ENCODE results near the gene CCL26. TPM values are rescaled to one million over a fixed set of nuclear protein-coding genes. Genes with fewer than 3 reads are reported as not detected.
"Not testable (repeated sequence)": the region's sequence is repeated elsewhere in the genome, so short reads cannot be mapped to it uniquely, and the experiment has no call there.

The CCL26 gene
- total and polyA plus RNA-seq, 2 of the 13 experiments (the other 11 are each of a cell fraction or from before 2014, with no cell fraction given): 0.16 TPM; not detected in 1

DNA sequence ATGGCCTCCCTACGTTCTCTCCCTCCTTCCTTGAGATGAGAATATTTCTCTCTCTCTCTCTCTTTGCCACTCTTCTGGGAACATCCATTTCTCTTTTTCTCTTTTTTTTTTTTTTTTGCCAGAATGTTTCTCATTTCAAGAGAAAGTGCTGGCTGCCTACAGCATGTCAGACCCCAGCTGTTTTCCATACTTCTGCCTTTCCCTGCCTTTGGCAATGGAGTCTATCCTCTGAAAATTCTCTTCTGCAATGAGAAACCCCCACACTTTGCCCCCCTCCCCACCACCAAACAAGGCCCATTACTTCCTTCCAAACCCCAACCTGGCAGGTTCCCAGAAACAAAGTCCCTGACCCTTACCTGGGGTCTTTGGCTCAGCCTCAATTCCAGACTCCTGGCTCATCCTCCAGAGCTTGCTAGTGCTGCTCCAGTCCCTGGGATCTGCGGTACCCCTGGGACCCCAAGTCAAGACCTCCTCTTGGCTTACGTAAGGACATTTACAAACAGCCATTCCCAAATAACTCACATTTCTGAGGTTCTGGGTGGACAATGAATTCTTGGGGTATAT lies 17.4 kb upstream of the CCL26 start (continued):
- TF ChIP-seq ZSCAN20 (CRISPR knock-in tag; IDR thresholded peaks at IDR 0.05; ENCODE audit: borderline replicate concordance) (no peak), DR1 (CRISPR knock-in tag; IDR thresholded peaks at IDR 0.05) (no peak), ZNF788 (CRISPR knock-in tag; IDR thresholded peaks at IDR 0.05; ENCODE audit: borderline replicate concordance) (no peak)
- TF ChIP-seq, protein P1, sequence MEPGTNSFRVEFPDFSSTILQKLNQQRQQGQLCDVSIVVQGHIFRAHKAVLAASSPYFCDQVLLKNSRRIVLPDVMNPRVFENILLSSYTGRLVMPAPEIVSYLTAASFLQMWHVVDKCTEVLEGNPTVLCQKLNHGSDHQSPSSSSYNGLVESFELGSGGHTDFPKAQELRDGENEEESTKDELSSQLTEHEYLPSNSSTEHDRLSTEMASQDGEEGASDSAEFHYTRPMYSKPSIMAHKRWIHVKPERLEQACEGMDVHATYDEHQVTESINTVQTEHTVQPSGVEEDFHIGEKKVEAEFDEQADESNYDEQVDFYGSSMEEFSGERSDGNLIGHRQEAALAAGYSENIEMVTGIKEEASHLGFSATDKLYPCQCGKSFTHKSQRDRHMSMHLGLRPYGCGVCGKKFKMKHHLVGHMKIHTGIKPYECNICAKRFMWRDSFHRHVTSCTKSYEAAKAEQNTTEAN (CRISPR knock-in tag; conservative IDR thresholded peaks at IDR 0.05): no peak
- TF ChIP-seq, protein P2, sequence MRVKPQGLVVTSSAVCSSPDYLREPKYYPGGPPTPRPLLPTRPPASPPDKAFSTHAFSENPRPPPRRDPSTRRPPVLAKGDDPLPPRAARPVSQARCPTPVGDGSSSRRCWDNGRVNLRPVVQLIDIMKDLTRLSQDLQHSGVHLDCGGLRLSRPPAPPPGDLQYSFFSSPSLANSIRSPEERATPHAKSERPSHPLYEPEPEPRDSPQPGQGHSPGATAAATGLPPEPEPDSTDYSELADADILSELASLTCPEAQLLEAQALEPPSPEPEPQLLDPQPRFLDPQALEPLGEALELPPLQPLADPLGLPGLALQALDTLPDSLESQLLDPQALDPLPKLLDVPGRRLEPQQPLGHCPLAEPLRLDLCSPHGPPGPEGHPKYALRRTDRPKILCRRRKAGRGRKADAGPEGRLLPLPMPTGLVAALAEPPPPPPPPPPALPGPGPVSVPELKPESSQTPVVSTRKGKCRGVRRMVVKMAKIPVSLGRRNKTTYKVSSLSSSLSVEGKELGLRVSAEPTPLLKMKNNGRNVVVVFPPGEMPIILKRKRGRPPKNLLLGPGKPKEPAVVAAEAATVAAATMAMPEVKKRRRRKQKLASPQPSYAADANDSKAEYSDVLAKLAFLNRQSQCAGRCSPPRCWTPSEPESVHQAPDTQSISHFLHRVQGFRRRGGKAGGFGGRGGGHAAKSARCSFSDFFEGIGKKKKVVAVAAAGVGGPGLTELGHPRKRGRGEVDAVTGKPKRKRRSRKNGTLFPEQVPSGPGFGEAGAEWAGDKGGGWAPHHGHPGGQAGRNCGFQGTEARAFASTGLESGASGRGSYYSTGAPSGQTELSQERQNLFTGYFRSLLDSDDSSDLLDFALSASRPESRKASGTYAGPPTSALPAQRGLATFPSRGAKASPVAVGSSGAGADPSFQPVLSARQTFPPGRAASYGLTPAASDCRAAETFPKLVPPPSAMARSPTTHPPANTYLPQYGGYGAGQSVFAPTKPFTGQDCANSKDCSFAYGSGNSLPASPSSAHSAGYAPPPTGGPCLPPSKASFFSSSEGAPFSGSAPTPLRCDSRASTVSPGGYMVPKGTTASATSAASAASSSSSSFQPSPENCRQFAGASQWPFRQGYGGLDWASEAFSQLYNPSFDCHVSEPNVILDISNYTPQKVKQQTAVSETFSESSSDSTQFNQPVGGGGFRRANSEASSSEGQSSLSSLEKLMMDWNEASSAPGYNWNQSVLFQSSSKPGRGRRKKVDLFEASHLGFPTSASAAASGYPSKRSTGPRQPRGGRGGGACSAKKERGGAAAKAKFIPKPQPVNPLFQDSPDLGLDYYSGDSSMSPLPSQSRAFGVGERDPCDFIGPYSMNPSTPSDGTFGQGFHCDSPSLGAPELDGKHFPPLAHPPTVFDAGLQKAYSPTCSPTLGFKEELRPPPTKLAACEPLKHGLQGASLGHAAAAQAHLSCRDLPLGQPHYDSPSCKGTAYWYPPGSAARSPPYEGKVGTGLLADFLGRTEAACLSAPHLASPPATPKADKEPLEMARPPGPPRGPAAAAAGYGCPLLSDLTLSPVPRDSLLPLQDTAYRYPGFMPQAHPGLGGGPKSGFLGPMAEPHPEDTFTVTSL (CRISPR knock-in tag; IDR thresholded peaks at IDR 0.05; ENCODE audit: borderline replicate concordance): no peak

DNA sequence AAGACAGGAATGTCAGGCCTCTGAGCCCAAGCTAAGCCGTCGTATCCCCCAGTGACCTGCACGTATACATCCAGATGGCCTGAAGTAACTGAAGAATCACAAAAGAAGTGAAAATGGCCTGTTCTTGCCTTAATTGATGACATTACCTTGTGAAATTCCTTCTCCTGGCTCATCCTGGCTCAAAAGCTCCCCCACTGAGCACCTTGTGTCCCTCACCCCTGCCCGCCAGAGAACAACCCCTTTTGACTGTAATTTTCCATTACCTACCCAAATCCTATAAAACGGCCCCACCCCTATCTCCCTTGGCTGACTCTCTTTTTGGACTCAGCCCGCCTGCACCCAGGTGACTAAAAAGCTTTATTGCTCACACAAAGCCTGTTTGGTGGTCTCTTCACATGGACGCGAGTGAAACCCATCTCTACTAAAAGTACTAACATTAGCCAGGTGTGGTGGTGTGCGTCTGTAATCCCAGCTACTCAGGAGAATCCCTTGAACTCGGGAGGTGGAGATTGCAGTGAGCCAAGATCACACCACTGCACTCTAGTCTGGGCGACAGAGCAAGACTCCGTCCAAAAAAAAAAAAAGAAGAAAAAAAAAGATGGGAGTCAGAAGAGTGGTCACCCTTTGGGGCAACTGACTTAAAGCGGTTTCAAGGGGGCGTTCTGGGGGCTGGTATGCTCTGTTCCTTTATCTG lies 16.3 kb upstream of the CCL26 start:
- FAIRE-seq; H3K36me3 ChIP-seq (replicated peaks in 1 of 2; ENCODE audit: control insufficient read depth in 1 of 2, insufficient read depth in 2 of 2, low read length in 2 of 2); H3K79me2 ChIP-seq (ENCODE audit: insufficient read depth, low read length); DNase-seq (ENCODE audit: low spot score); H4K20me1 ChIP-seq (ENCODE audit: insufficient read depth, low read length); H3K27ac ChIP-seq (ENCODE audit: extremely low read length, insufficient read depth, low read length); in situ Hi-C loops (cut with HindIII; ENCODE audit: extremely low pct_ligation_motif_present, low pct_unique_long_range_greater_than_20kb); BruUV-seq (replicated peaks); H3K4me1 ChIP-seq (ENCODE audit: insufficient read depth, low read length); intact Hi-C loops (cut with micrococcal nuclease; ENCODE audit: unreplicated experiment); CTCF ChIA-PET (ENCODE audit: low intra/inter-chr PET ratio, low total read pairs); POLR2A ChIA-PET; H3K9ac ChIP-seq (ENCODE audit: insufficient read depth, low read depth, low read length); H3K9me3 ChIP-seq (ENCODE audit: low read length); ATAC-seq; H3K4me3 ChIP-seq (replicated peaks in 1 of 3; ENCODE audit: insufficient read depth in 1 of 3, low read depth in 2 of 3, low read length in 3 of 3); H2AFZ ChIP-seq (ENCODE audit: low read length); H3K4me2 ChIP-seq (ENCODE audit: low read depth, low read length); H3K27me3 ChIP-seq (ENCODE audit: control insufficient read depth in 1 of 2, insufficient read depth in 2 of 2, low read length in 2 of 2): not testable (repeated sequence)
- 46% methylated on average over 14 of the region's 14 CpGs for WGBS (ENCODE audit: low lambda C conversion rate)

DNA sequence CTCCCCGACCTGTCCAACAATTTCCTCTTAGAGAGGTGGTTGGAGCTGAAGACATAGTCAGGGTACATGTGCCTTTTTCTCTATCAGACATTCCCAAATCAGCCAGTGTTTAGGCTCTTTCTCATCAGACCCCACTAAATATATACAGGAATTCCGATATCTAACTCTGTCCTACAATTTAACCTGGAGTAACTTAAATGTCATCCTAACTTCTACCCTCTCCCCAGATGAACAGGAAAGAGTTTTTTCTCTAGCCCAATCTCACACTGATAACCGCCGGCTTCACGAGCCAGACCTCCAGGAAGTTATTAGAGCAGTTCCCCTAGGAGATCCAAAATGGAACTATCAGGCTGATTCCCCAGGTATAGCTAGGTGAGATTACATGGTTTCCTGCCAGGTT lies 11.0 kb upstream of the CCL26 start:
- intact Hi-C loops (cut with micrococcal nuclease; ENCODE audit: unreplicated experiment); BruUV-seq (replicated peaks); CTCF ChIA-PET (ENCODE audit: low intra/inter-chr PET ratio, low total read pairs): not testable (repeated sequence)

More for the DNA sequence above, 11.0 kb upstream of the CCL26 start:
- in situ Hi-C loops (cut with HindIII; ENCODE audit: extremely low pct_ligation_motif_present, low pct_unique_long_range_greater_than_20kb); DNase-seq (ENCODE audit: low spot score); H2AFZ ChIP-seq (ENCODE audit: low read length); H3K4me3 ChIP-seq (replicated peaks in 1 of 3; ENCODE audit: insufficient read depth in 1 of 3, low read depth in 2 of 3, low read length in 3 of 3); H4K20me1 ChIP-seq (ENCODE audit: insufficient read depth, low read length); FAIRE-seq; ATAC-seq; H3K4me2 ChIP-seq (ENCODE audit: low read depth, low read length); H3K9ac ChIP-seq (ENCODE audit: insufficient read depth, low read depth, low read length); H3K79me2 ChIP-seq (ENCODE audit: insufficient read depth, low read length); H3K4me1 ChIP-seq (ENCODE audit: insufficient read depth, low read length); POLR2A ChIA-PET; H3K9me3 ChIP-seq (ENCODE audit: low read length); H3K36me3 ChIP-seq (replicated peaks in 1 of 2; ENCODE audit: control insufficient read depth in 1 of 2, insufficient read depth in 2 of 2, low read length in 2 of 2); H3K27ac ChIP-seq (ENCODE audit: extremely low read length, insufficient read depth, low read length): not testable (repeated sequence)
- H3K27me3 ChIP-seq (ENCODE audit: control insufficient read depth in 1 of 2, insufficient read depth in 2 of 2, low read length in 2 of 2): peaks cover 0 to 12% of the 10 kb centered on the region in 2 experiments; a peak in 2 of 5 replicates
- WGBS (ENCODE audit: low lambda C conversion rate): 61% methylated on average over 5 of the region's 5 CpGs

Measured in HepG2 (cell line).